ENCODE measurements around the gene AGMAT. TPM values are rescaled to one million over a fixed set of nuclear protein-coding genes. Genes with fewer than 3 reads are reported as not detected.

Gene AGMAT
- total RNA-seq, 1 donor from 2014 or later = 0.41 TPM

DNA sequence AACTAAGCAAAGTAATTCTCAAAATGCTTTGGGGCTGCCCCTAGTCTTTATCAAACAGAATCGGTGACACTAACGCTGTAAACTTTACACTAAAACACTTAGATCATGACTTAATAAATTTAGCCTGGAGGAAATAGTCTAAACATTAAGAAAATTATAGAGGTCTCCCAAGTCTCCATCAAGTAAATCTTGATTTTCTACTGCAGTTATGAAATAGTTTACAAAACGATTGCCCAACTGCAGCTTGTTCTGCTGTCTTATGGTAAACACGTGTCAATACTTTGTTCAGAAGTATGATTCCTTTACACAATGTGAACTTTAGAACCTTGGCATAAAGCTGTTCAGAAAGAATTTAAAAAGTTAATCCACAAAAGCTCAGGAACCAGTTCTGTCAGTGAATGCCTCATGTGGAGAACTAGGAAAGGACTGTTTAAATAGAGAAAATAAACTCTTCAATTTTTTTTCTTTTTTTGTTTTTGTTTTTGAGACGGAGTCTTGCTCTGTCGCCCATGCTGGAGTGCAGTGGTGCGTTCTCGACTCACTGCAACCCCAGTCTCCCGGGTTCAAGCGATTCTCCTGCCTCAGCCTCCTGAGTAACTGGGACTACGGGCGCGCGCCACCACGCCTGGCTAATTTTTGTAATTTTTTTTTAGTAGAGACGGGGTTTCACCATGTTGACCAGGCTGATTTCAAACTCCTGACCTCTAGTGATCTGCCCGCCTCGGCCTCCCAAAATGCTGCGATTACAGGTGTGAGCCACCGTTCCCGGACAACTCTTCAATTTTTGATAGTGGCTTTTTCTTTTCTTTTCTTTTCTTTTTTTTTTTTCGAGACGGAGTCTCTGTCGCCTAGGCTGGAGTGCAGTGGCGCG, 34.0 kb upstream of the AGMAT start:
- no peaks in the 10 kb centered on the region for H3K9me3 ChIP-seq (ENCODE audit: insufficient read depth, low read depth, low read length)
- no peaks in the 10 kb centered on the region for H3K36me3 Mint-ChIP-seq (ENCODE audit: low read depth, unreplicated experiment)
- TF ChIP-seq EZH2 (IDR thresholded peaks at IDR 0.05; ENCODE audit: insufficient read depth, low read length) = no peak
- TF ChIP-seq, protein P1, sequence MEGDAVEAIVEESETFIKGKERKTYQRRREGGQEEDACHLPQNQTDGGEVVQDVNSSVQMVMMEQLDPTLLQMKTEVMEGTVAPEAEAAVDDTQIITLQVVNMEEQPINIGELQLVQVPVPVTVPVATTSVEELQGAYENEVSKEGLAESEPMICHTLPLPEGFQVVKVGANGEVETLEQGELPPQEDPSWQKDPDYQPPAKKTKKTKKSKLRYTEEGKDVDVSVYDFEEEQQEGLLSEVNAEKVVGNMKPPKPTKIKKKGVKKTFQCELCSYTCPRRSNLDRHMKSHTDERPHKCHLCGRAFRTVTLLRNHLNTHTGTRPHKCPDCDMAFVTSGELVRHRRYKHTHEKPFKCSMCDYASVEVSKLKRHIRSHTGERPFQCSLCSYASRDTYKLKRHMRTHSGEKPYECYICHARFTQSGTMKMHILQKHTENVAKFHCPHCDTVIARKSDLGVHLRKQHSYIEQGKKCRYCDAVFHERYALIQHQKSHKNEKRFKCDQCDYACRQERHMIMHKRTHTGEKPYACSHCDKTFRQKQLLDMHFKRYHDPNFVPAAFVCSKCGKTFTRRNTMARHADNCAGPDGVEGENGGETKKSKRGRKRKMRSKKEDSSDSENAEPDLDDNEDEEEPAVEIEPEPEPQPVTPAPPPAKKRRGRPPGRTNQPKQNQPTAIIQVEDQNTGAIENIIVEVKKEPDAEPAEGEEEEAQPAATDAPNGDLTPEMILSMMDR (IDR thresholded peaks at IDR 0.05; ENCODE audit: insufficient read depth, low read depth, low read length) = no peak
- peak overlapping the region; percentile 99 for H3K4me3 ChIP-seq (ENCODE audit: insufficient read depth, low read depth, low read length)
- DNase-seq (ENCODE audit: low read depth) = no peak
- peaks cover 27% of the 10 kb centered on the region for H4K20me1 ChIP-seq (ENCODE audit: insufficient read depth, low read length)
- no peak for FAIRE-seq
- no peaks in the 10 kb centered on the region for H3K36me3 ChIP-seq (ENCODE audit: insufficient read depth, low read length)
- peak overlapping the region; percentile 88 for H3K27ac Mint-ChIP-seq (ENCODE audit: unreplicated experiment)
- peaks cover 17% of the 10 kb centered on the region for H3K4me1 Mint-ChIP-seq (ENCODE audit: low read depth, unreplicated experiment)
- H3K27me3 Mint-ChIP-seq (ENCODE audit: low read depth, unreplicated experiment) = no peaks in the 10 kb centered on the region
- no peaks in the 10 kb centered on the region for H3K27me3 ChIP-seq (ENCODE audit: insufficient read depth, low read length)
- no peak overlapping the region for H2AFZ ChIP-seq (ENCODE audit: low read depth, low read length)
- peak overlapping the region; percentile 98 for H3K9ac ChIP-seq (ENCODE audit: low read length)
- peak overlapping the region; percentile 93 for H3K27ac ChIP-seq (ENCODE audit: low read depth, low read length)
- no peaks in the 10 kb centered on the region for H3K9me3 Mint-ChIP-seq (ENCODE audit: unreplicated experiment)
- H3K4me1 ChIP-seq (ENCODE audit: insufficient read depth, low read length) = peaks cover 25% of the 10 kb centered on the region
- H3K4me2 ChIP-seq (ENCODE audit: low read length) = peak overlapping the region; percentile 98
- peaks cover 65% of the 10 kb centered on the region for H3K79me2 ChIP-seq (ENCODE audit: insufficient read depth, low read length)
- peak overlapping the region; percentile 94 for H3K4me3 Mint-ChIP-seq (ENCODE audit: unreplicated experiment)

DNA sequence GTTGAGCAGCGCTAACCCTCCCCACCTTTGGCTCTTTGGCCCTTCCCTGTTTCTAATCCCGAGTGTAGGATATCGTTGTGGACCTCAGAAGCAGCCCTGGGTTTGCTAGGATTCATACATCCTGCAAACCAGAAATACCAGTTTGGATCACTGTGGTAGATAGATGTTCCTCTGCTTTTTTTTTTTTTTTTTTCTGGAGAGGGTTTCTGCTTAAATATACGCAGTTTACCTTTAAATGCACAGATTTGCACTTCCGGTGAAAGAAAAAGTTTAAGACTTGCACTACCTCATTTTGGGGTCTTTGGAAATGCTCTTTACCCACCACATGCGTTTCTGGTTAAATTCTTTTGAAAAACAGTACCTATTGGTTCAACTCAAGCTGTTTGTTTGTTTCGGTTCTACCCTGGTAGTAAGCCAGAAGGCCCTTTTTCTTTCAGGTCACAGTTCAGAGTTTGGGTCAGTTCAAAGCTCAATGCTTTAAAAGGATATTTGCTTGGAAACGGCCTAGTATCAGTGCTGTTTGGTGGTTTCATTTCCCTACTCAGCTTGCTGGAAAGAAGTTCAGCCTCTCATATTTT, 33.3 kb upstream of the AGMAT start:
- H3K4me3 ChIP-seq (ENCODE audit: insufficient read depth, low read depth, low read length) = peak overlapping the region; percentile 99
- H3K79me2 ChIP-seq (ENCODE audit: insufficient read depth, low read length) = peaks cover 58% of the 10 kb centered on the region
- TF ChIP-seq, protein P1 (IDR thresholded peaks at IDR 0.05; ENCODE audit: insufficient read depth, low read depth, low read length) = no peak
- TF ChIP-seq EZH2 (IDR thresholded peaks at IDR 0.05; ENCODE audit: insufficient read depth, low read length) = no peak
- peaks cover 25% of the 10 kb centered on the region for H3K4me1 ChIP-seq (ENCODE audit: insufficient read depth, low read length)
- peak overlapping the region; percentile 98 for H3K4me2 ChIP-seq (ENCODE audit: low read length)
- Mint-ChIP-seq H3K27ac (ENCODE audit: unreplicated experiment) (peak overlapping the region; percentile 88), H3K9me3 (ENCODE audit: unreplicated experiment) (no peaks in the 10 kb centered on the region), H3K4me1 (ENCODE audit: low read depth, unreplicated experiment) (peaks cover 17% of the 10 kb centered on the region), H3K4me3 (ENCODE audit: unreplicated experiment) (peak overlapping the region; percentile 94), H3K36me3 (ENCODE audit: low read depth, unreplicated experiment) (no peaks in the 10 kb centered on the region), H3K27me3 (ENCODE audit: low read depth, unreplicated experiment) (no peaks in the 10 kb centered on the region)
- peak overlapping the region; percentile 89 for H2AFZ ChIP-seq (ENCODE audit: low read depth, low read length)
- DNase-seq (ENCODE audit: low read depth) (no peak), FAIRE-seq (no peak)
- H3K27ac ChIP-seq (ENCODE audit: low read depth, low read length) = peak overlapping the region; percentile 93
- peak overlapping the region; percentile 98 for H3K9ac ChIP-seq (ENCODE audit: low read length)
- no peaks in the 10 kb centered on the region for H3K9me3 ChIP-seq (ENCODE audit: insufficient read depth, low read depth, low read length)
- peaks cover 27% of the 10 kb centered on the region for H4K20me1 ChIP-seq (ENCODE audit: insufficient read depth, low read length)
- no peaks in the 10 kb centered on the region for H3K36me3 ChIP-seq (ENCODE audit: insufficient read depth, low read length)
- H3K27me3 ChIP-seq (ENCODE audit: insufficient read depth, low read length) = no peaks in the 10 kb centered on the region
